Measurements from ENCODE around the gene LCN9. TPM values are rescaled to one million over a fixed set of nuclear protein-coding genes. Genes with fewer than 3 reads are reported as not detected.
A peak's percentile ranks its signal among the peaks of the same experiment; 100 is the strongest.

Gene LCN9
- total and polyA plus RNA-seq, 12 donors = not detected

- intact Hi-C loops (cut with DNase I) = loop anchor here in 3 of 10 donors (5.0 to 10.0 kb wide), 2 partner anchors 204 to 421 kb away; partner anchors contain the start of gene CAMSAP1 (in 1 of the 3)
- Histone ChIP-seq H3K27me3 (peaks cover 5 to 53% (median 43%) of the 10 kb centered on the region in 7 donors), H3K36me3 (no peaks in the 10 kb centered on the region), H3K9me3 (no peaks in the 10 kb centered on the region), H3K4me1 (peaks cover 0 to 28% (median 11%) of the 10 kb centered on the region in 9 donors), H3K27ac (no peak overlapping the region), H3K4me3 (no peak overlapping the region)
- DNase-seq (no peak), ATAC-seq (no peak)
- 43 to 55% methylated on average over 14 of the region's 14 CpGs for WGBS, 2 donors
- TF ChIP-seq CTCF (IDR thresholded peaks at IDR 0.05) = no peak
Measured at GRCh38 chr9:135703726-135704125, 40.6 kb downstream of the LCN9 start.

DNA sequence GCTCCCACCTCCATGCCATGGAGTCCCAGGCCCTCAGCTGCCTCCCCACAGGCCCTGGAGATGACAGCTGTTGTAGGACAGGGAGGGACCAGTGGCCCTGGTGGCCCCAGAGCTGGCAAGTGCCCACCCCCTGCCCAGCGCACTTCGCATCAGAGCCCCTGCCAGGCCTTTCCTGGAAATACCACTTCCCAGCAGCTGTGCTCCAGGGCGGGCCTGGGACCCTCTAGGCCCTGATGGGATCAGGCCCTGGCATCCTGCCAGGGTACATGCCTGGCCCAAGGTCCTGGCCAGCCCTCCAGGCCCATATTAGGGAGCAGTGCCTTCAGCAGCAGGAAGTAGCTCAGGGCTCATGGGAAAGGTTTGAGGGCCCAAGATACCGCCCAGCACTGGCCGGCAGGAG, 41.4 kb downstream of the LCN9 start:
- intact Hi-C loops (cut with DNase I) = loop anchor here in 3 of 10 donors (5.0 to 10.0 kb wide), 2 partner anchors 203 to 420 kb away; partner anchors contain the start of gene CAMSAP1 (in 1 of the 3)
- 50 to 62% methylated on average over 5 of the region's 5 CpGs for WGBS, 2 donors
- H3K9me3 ChIP-seq = no peaks in the 10 kb centered on the region
- DNase-seq (peak in 1 of 2 donors; percentile 35), ATAC-seq (peak; percentile 21 to 67 (median 39))
- no peaks in the 10 kb centered on the region for H3K36me3 ChIP-seq
- H3K4me3 ChIP-seq = peak overlapping the region in 1 of 10 donors; percentile 13
- peaks cover 5 to 53% (median 43%) of the 10 kb centered on the region in 7 donors for H3K27me3 ChIP-seq
- peaks cover 0 to 28% (median 11%) of the 10 kb centered on the region in 9 donors for H3K4me1 ChIP-seq
- TF ChIP-seq CTCF (IDR thresholded peaks at IDR 0.05) = no peak
- no peak overlapping the region for H3K27ac ChIP-seq

- Histone ChIP-seq H3K4me3 (peak overlapping the region in 1 of 10 donors; percentile 24), H3K27ac (no peak overlapping the region), H3K27me3 (peaks cover 5 to 53% (median 43%) of the 10 kb centered on the region in 7 donors), H3K4me1 (peaks cover 0 to 28% (median 11%) of the 10 kb centered on the region in 9 donors), H3K36me3 (no peaks in the 10 kb centered on the region), H3K9me3 (no peaks in the 10 kb centered on the region)
- no peak for TF ChIP-seq CTCF (IDR thresholded peaks at IDR 0.05)
- DNase-seq (peak in 1 of 2 donors; percentile 32), ATAC-seq (peak in 7 of 8 donors; percentile 21 to 78 (median 52))
- 44 to 56% methylated on average over 14 of the region's 14 CpGs for WGBS, 2 donors
- intact Hi-C loops (cut with DNase I) = loop anchor here in 2 of 10 donors (10.0 kb wide), 1 partner anchor 419 kb away; no protein-coding TSS in a partner anchor
Measured at GRCh38 chr9:135705376-135705775, 42.3 kb downstream of the LCN9 start.

- 78 to 84% methylated on average over 9 of the region's 9 CpGs for WGBS, 2 donors
- DNase-seq (no peak), ATAC-seq (no peak)
- Histone ChIP-seq H3K27ac (no peak overlapping the region), H3K9me3 (no peaks in the 10 kb centered on the region), H3K36me3 (no peaks in the 10 kb centered on the region), H3K27me3 (peaks cover 5 to 51% (median 37%) of the 10 kb centered on the region in 7 donors), H3K4me3 (no peak overlapping the region), H3K4me1 (peaks cover 0 to 28% (median 11%) of the 10 kb centered on the region in 9 donors)
- intact Hi-C loops (cut with DNase I) = loop anchor here in 2 of 10 donors (10.0 kb wide), 1 partner anchor 419 kb away; no protein-coding TSS in a partner anchor
- no peak for TF ChIP-seq CTCF (IDR thresholded peaks at IDR 0.05)
Measured at GRCh38 chr9:135706288-135706687, 43.2 kb downstream of the LCN9 start.

Measured in heart right ventricle (tissue), 16 donors.